CD4-positive, alpha-beta T cell treated with Interleukin-2 at 100 ng/mL for 4 hours (primary cell): Measurements from ENCODE around the gene CAPNS1.
A peak's percentile ranks its signal among the peaks of the same experiment; 100 is the strongest.

Experiments
- DNase-seq: peaks from one replicate; pipeline ENCODE4 v3.0.0-alpha.2; 2020; ENCODE audit warnings: low spot score

Gene CAPNS1

DNA sequence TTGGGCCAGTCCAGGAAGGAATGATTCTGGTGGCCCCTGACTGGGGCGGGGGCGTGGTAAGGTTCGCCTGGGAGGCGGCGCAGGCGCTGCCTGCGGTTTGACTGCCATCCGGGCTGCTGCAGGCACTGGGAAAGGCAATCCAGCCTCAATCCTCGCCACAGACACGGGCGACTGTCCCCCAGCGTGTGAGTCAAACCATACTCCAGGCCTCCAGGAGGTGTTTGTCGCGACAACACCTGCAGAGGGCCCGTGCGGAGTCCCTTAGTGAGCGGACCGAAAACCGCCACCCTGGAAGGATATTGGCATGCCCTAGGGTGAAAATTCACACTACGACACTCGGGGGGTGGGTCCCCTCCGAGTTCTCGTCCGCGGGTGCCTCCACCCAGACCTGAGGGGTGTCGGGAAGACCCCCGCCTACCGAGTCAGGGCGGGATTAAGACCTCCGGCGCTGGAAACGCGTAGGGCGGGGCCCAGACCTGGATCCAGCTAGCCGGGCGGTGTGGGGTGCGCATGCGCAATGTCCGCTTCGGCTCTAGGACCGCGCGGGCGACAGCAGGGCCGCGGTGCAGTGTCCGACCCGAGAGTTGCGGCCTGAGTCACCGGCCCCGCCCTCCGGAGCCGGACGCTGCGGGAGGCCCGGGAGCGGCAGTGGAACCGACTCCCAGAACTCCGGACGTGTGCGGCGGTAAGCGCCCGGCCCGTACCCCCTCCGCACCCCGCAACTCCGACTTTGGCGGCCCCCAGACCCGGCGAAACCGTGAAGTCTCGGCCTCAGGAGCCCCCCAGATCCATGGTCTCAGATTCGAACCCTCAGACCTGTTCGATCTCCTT, at the start of gene CAPNS1:
TSS of gene CAPNS1 (plus strand) at position 594 of the 831 bp plus-strand sequence. CDS start 946 bp downstream, outside the sequence.
- DNase-seq = peak; percentile 95

DNA sequence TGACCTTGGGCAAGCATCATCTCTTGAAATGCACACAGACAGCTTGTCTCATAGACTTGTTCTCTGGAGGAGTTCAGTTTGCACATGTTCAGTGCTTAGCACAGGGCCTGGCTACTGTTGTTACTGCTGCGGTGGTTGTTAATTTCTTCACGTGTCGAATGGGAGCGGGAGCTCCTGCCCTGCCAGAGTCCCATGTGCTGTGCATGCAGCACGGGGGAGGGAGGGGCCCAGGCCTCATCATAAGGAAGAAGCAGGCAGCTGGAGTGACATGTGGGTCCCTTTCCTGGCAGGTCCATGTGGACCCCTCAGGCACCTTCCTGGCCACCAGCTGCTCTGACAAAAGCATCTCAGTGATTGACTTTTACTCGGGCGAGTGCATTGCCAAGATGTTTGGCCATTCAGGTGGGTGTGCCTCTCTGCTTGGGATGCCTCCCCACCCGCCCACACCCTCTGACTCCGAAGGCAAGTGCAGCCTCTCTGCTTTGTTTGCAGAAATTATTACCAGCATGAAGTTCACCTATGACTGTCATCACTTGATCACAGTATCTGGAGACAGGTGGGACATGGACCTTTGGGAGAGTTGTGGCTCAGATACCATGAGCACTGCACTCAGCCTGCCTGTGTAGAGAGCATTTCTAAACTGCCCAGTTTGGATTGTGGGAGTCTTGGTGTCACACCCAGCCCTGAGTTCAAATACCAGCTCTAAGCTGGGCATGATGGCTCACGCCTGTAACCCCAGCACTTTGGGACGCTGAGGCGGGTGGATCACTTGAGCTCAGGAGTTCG, 48.8 kb upstream of the CAPNS1 start:
- no peak for DNase-seq

DNA sequence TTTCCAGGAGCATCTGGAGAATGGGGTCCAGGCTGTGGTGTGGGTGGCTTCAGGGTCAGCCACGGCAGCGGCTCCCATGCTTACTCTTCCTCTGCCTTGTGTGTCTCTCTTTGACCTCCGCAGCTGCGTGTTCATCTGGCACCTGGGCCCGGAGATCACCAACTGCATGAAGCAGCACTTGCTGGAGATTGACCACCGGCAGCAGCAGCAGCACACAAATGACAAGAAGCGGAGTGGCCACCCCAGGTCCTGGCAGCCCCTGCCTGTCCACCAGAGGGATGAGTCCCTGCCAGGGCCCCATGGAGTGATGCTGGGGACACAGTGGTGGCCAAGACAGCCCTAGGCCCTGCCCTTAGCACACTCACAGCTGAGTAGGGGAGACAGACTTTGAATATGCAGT, 47.3 kb upstream of the CAPNS1 start:
- DNase-seq = no peak

DNA sequence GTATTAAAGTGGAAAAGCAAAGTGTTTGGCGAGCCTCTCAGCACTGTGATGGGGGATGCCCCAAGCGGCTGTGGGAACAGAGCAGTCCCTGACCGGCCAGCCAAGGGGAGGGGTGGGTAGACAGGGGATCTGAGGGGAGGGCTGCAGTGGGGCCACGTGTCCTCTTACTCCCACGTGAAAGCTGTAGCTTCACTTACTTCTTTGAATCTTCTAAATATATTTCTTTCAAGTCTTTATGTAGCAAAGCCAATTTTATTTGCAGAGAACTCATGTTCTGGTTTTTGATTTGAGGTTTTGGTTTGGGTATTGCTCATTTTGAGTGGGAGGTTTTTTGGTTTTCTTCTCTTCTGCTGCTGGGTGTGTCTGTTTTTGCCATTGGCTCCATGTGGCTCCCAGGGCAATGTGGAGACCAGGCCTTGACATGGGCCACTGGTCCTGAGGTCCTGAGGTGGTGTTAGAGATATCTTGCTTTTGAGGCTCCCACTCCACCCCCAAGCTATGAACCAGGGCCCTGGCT, 46.7 kb upstream of the CAPNS1 start:
- no peak for DNase-seq

DNA sequence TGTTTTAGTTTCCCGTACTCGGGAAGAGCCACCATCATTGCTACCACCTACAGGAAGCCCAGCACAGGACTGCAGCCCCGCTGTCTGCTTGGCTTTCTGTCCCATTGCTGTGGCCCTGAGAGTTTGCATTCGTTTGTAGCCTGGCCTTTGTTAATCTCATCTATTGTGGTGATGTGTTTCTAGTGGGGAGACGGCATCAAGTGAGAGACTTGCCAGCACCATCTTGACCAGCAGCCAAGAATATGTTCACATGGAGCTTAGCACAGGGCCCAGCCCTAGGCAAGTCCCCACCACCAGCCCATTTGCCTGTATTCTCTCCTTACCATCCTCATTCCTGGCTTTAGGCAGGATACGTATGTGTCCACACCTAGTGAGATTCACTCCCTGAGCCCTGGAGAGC, 46.2 kb upstream of the CAPNS1 start:
- no peak for DNase-seq

DNA sequence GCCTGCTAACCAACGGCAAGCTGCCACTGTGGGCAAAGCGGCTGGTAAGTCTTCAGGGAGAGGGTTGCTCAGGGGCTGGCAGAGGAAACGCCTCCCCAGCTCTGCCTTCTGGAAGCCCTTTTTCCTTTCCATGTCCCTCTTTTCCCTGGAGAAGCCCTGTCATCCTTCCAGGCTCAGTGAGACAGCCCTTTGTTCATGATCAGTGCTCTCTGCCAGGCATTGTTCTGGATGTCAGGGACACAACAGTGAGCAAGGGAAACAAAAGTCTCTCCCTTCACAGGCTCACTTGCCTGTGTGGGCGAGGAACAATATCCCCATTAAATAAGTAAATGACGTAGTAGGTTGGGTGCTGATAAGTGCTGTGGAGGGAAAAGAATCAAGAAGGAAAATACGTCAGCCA, 42.8 kb upstream of the CAPNS1 start:
- DNase-seq = no peak

DNA sequence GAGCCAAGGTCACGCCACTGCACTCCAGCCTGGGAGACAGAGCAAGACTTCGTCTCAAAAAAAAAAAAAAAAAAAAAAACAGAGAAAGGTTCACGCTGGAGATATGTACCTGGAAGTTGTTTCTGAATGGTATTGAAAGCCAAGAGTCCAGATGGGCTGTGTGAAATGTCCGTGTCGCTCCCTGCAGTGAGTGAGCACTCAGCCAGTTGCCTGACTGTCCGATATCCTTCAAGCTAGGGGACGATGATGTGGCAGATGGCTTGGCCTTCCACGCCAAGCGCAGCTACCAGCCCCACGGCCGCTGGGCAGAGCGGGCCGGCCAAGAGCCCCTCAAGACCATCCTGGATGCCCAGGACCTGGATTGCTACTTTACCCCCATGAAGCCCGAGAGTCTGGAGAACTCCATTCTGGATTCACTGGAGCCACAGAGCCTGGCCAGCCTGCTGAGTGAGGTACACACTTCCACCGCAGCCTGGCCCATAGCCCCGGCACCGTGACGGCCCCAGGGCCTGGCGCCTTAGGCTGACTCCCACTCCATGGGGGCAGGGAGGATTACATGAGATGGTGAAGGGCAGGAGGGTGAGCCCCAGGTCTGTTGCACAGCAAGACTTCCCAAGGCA, 40.6 kb upstream of the CAPNS1 start:
- no peak for DNase-seq

DNA sequence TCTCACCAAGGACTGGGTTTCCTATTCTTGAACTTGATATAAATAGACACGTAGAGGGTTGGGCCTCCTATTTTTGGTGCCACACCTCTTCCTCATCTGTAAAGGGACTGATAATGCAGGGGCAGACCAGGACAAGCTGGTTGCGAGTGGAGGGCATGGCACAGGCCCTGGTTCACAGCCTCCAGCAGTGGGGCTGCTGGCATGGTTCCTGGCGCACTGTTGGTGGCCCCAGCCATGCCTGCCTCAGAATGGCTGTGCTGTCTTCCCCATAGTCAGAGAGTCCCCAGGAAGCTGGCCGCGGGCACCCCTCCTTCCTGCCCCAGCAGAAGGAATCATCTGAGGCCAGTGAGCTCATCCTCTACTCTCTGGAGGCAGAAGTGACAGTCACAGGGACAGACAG, 39.4 kb upstream of the CAPNS1 start:
- DNase-seq = no peak

DNA sequence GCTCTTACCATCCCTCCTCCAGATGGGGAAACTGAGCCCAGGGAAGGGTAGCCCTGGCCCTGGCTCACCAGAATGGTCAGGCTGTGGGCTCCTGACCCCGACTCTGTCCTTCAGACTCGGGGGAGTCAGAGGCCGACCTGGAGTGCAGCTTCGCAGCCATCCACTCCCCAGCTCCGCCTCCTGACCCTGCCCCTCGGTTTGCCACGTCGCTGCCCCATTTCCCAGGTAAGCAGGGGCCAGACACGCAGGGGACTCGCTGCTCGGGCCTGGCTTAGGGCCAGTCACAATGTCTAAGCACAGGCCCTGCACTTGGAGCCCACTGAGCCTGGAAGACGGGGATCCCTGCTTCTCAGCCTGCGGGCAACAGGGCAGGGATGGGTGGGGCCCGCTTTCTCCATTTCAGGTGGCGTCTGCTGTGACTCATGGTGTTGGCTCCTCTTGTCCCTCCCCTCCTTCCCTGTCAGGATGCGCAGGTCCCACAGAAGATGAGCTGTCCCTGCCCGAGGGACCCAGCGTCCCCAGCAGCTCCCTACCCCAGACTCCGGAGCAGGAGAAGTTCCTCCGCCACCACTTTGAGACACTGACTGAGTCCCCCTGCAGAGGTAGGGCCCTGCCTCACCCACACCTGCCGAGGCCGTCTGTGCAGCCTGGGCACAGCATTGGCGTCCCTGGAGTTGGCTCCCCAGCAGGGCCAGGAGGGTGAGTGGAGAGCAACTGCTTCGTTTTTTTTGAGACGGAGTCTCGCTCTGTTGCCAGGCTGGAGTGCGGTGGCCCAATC, 38.1 kb upstream of the CAPNS1 start:
- no peak for DNase-seq

DNA sequence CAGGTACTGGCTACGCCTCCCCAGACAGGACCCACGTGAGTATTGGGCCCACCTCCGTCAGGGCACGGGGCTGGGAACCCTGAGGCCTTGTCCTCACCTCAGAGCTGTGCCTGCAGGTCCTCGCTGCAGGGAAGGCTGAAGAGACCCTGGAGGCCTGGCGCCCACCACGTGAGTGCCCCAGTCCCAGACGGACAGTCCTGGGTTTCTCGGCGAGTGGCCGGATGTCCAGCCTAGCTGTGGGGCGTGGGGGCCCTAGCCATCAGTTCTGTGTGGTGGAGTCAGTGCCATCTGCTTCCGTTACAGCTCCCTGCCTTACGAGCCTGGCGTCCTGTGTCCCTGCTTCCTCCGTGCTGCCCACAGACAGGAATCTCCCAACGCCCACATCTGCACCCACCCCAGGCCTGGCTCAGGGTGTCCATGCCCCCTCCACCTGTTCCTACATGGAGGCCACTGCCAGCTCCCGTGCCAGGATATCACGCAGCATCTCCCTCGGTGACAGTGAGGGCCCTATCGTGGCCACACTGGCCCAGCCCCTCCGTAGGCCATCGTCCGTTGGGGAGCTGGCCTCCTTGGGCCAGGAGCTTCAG, 36.7 kb upstream of the CAPNS1 start:
- DNase-seq = no peak

DNA sequence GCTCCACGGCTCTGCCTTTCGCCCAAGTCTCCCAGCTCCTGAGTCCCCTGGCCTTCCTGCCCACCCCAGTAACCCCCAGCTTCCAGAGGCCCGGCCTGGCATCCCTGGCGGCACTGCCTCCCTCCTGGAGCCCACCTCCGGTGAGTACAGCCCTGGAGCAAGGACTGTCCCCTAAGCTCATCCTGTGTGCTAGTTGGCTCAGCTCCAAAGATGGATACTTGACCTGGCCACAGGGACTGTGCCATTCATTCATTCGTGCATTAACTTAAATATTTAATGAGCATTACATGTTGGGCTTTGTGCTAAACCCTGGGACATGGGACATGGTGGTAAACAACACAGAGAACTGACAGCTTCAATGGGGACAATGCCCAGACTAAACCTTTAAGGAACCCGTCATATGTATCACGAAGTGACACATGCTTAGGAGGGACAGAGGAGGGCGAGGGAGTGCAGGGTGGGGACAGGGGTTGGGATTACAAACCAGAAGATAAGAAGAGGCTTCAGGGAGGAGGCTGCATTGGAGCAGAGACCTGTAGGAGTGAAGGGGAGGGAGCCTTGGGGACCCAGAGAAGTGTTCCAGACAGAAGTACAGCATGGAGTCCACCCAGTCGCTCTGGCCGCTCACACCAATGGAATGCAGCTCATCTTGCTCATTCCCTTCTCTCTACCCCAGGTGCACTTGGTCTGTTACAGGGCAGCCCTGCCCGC, 35.9 kb upstream of the CAPNS1 start:
- no peak for DNase-seq

DNA sequence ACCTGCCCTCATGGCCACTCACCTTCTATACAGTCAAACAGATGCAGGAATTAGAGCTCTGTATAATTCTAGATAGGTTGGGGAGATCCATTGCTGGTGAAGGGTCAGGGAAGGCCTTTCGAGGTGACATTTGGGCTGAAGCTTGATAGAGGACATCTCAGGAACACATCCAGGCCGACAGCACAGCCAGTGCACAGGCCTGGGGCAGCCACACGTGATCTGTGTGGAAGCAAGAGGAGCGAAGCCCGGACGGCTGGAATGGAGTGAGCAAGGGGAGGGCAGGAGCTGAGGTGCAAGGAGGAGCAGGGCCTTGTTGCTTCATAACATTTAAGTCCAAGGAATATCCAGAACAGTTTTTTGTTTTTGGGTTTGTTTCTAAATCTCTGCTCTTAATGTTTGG, 33.4 kb upstream of the CAPNS1 start:
- no peak for DNase-seq

DNA sequence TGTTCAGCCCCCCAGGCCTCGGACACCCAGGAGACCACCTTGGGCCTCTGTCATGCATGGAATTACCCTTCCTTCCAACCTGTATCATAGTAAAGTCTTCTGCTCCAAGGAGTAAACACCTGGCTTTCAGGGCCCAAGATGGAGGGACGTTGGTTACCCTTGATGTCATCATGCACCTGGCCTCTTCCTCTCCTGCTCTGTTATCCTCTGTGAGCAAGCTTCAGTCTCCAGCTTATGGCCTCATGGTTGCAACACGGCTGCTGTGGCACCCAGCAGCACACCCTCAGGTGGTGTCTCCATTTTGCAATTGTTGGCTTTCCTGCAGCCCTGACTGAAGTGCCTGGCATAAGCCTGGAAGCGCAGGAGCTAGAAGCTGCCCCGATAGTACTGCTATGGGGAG, 32.9 kb upstream of the CAPNS1 start:
- no peak for DNase-seq

DNA sequence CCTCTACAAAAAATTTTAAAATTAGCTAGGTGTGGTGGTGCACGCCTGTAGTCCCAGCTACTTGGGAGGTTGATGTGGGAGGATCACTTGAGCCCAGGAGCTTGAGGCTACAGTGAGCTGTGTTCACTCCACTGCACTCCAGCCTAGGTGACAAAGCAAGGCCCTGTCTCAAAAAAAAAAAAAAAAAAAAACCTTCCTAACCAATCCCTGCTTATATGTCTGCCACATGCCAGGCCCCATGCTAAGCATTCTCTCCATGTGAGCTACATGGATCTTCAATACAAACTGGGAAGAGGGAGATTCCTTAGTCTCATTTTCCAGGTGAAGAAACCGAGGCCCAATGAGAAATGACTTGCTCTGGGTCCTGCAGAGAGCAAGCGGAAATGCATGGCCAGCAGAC, 31.2 kb upstream of the CAPNS1 start:
- no peak for DNase-seq

DNA sequence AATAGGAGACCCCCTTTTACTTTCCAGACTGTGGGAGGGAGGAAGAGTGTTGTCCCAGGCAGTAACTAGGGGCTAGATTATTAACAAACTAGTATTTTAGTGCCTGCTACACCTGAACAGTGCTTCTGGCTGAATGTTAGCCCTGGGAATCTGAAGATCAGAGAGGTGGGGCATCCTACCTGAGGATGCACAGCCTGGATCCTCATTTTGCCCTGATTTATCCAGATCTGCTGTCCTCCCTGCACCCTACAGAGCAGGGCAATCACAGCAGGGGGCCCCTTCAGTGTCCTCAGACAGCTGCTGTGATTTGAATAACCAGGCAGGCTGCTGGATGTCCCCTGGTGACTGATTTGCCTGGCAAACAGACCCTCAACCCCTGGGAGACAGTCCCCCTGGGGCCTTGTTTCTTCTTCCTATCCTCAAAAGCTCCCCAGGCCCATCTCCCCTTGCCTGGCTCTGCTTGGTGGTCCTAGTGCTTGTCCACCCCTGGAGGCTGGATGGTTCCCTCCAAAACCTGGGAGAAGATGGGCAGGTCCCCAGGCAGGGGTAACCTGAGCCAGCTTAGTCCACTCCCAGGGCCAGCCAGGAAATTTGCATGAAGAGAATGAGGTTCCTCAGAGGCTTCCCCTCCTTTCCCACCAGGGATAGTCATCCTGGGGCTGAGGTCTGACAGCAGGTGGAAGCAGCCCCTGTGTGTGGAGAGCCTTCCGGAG, 29.2 kb upstream of the CAPNS1 start, which contains the start of gene OVOL3:
TSS of gene OVOL3 (plus strand) at position 657 of the 713 bp plus-strand sequence. CDS start 60 bp downstream, outside the sequence.
- no peak for DNase-seq

DNA sequence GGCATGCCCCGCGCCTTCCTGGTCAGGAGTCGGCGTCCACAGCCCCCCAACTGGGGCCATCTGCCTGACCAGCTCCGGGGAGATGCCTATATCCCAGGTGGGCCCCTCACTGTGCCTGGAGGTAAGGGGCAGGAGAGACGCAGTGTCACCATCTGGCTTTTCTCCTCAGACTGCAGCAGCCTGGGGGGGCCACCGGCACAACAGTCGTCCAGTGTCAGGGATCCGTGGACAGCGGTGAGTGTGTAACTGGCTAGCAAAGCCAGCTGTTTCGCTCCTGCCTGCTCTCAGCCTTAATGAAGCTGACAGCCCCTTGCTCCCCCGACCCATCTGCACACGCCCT, 28.7 kb upstream of the CAPNS1 start:
- DNase-seq = no peak

DNA sequence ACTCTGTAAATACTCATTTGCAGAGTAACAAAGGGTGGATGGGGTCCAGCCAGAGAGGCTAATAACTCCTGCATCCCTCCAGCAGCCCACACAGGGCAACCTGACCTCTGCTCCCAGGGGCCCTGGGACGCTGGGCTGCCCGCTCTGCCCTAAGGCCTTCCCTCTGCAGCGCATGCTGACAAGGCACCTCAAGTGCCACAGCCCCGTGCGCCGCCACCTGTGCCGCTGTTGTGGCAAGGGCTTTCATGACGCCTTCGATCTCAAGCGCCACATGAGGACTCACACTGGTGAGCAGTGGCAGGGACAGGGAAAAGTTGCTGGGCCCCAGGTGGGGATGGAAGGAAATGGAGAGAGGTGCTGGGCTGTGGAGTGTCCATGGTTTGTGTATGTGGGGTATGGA, 27.2 kb upstream of the CAPNS1 start:
- no peak for DNase-seq

DNA sequence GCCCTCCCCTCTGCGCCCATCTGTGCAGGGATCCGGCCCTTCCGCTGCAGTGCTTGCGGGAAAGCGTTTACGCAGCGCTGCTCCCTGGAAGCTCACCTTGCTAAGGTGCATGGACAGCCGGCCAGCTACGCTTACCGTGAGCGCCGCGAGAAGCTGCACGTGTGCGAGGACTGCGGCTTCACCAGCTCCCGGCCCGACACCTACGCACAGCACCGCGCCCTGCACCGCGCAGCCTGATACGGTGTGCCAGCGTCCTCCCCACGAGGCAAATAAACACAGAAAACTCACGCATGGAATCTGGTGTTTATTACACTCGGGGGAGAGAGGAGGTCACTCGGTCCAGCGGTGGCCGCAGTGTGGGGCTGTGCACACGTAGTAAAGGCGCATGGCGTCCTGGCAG, 26.4 kb upstream of the CAPNS1 start:
- DNase-seq = no peak

DNA sequence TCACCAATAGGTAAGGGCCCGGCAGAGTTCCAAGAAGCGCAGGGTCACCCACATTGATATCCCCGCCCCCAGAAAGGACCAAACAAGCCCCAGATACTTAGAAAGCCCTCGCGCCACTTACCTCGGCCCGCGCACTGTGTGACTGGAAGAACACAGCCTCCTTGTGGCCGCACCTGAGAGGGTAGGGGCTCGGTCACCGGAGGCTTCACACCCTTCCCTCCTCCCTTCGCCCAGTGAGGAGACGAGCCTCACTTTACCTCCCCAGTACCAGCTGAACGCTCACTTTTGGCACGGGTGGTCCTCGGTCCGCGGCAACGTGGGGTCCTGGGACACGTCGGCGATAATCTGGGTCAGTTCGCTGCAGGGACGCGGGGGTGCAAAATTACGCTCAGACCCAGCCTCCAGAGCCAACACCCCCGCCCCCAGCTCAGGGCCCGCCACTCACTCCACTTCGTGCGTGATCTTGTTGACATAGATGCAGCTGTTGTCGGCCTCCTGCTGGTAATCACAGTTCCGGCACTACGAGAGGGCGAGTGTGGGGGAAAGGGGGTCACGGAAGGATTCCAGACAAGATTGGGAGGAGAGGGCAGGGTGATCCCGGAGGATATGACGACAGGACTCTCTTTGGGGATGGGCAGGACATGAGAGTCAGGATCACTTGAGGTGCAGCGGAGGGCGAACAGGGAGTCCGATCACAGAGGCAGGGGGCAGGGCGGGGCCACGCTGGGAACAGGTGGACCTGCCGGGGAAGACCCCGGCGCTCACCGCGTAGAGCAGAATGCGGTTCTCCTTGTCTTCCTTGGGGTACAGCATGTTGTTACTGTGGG, 25.8 kb upstream of the CAPNS1 start:
- no peak for DNase-seq
